NCI-H774 (cell line): ENCODE measurements around the gene C17orf58.

Experiments used
- DNase-seq: peaks from one replicate; lab custom pipeline; 2025; lab: John Stamatoyannopoulos, UW

Gene C17orf58

DNA sequence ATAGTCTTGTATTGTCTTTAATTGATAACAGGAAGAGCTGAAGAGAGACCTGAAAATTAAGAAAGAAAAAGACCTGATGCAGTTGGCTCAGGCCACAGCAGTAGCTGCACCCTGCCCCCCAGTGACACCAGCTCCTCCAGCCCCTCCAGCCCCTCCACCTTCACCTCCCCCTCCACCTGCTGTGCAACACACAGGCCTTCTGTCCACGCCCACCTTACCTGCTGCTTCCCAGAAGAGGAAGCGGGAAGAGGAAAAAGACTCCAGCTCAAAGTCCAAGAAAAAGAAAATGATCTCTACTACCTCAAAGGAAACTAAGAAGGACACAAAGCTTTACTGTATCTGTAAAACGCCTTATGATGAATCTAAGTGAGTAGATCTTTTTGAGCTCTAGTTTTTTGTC lies 36.8 kb downstream of the C17orf58 start:
- DNase-seq, result no peak

GRCh38 chr17:67950945-67951344 lies 45.3 kb downstream of the C17orf58 start:
- no peak for DNase-seq

- no peak for DNase-seq
Measured at GRCh38 chr17:67947325-67947813, 48.9 kb downstream of the C17orf58 start.

GRCh38 chr17:67946513-67946912 lies 49.8 kb downstream of the C17orf58 start:
- no peak for DNase-seq

- DNase-seq, result no peak
Measured at GRCh38 chr17:67944035-67944434, 52.2 kb downstream of the C17orf58 start.

DNA sequence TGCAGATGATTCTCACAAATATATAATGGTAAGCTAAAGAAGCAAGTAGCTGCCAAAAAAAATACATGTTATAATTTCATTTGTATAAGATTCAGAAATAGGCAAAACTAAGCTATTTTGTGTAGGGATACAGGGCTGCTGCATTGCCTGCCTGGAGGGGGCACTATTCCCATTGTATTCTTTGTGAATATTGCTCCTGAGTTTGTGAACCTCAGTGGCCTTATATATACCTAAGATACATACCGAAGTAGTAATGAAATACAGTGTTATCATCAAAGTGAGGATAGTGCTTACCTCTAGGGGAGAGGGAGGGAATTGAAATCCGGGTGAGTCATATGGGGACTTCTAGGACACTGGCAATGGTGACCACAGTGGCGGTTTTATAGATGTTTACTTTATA lies 53.5 kb downstream of the C17orf58 start:
- DNase-seq, result no peak
